G401.6 (cell line): ENCODE measurements around the gene RIMBP3C.
"Not testable (repeated sequence)": the region's sequence is repeated elsewhere in the genome, so short reads cannot be mapped to it uniquely, and the experiment has no call there.

Experiments used
- FAIRE-seq: peaks from 2 replicates; lab custom pipeline; 2012; peaks lifted over from hg19 to GRCh38; lab: Jason Lieb, UNC

RIMBP3C gene

GRCh38 chr22:21526705-21527500 is 24.4 kb downstream of the RIMBP3C start:
- FAIRE-seq: not testable (repeated sequence)

- FAIRE-seq: not testable (repeated sequence)
These were observed 34.1 kb downstream of the RIMBP3C start for GRCh38 chr22:21516970-21517764.

- FAIRE-seq: not testable (repeated sequence)
These were observed 34.7 kb downstream of the RIMBP3C start for GRCh38 chr22:21516522-21516921.

GRCh38 chr22:21515234-21515633 is 36.0 kb downstream of the RIMBP3C start:
- not testable (repeated sequence) for FAIRE-seq

GRCh38 chr22:21514117-21514516 is 37.1 kb downstream of the RIMBP3C start:
- FAIRE-seq: not testable (repeated sequence)

GRCh38 chr22:21512022-21512421 is 39.2 kb downstream of the RIMBP3C start:
- not testable (repeated sequence) for FAIRE-seq

GRCh38 chr22:21510397-21510796 is 40.9 kb downstream of the RIMBP3C start:
- not testable (repeated sequence) for FAIRE-seq

- not testable (repeated sequence) for FAIRE-seq
These were observed 51.4 kb downstream of the RIMBP3C start for GRCh38 chr22:21499623-21500506.

- FAIRE-seq: not testable (repeated sequence)
These were observed 52.8 kb downstream of the RIMBP3C start for GRCh38 chr22:21498489-21498888.

- not testable (repeated sequence) for FAIRE-seq
These were observed 53.3 kb downstream of the RIMBP3C start for GRCh38 chr22:21497984-21498383.
